Progenitor cell of endocrine pancreas (in vitro differentiated cells): ENCODE results near the gene SURF6. TPM values are rescaled to one million over a fixed set of nuclear protein-coding genes. Genes with fewer than 3 reads are reported as not detected.

Experiments used
- DNase-seq: peaks from one replicate; pipeline ENCODE4 v3.0.0; 2021; ENCODE audit warnings: low spot score; ENCODE audit not compliant: unreplicated experiment
- H3K27ac Mint-ChIP-seq: 2 replicates; pipeline ENCODE4 v1.8.0; 2021; ENCODE audit warnings: mild to moderate bottlenecking, moderate library complexity, mixed read lengths
- H3K27me3 Mint-ChIP-seq: 2 replicates; pipeline ENCODE4 v1.8.0; 2021; ENCODE audit warnings: mixed read lengths
- H3K36me3 Mint-ChIP-seq: 2 replicates; pipeline ENCODE4 v1.8.0; 2022; ENCODE audit warnings: mixed read lengths; ENCODE audit not compliant: insufficient read depth
- H3K4me1 Mint-ChIP-seq: 2 replicates; pipeline ENCODE4 v1.8.0; 2021; ENCODE audit warnings: low read depth, mixed read lengths
- H3K4me3 Mint-ChIP-seq: 2 replicates; pipeline ENCODE4 v1.8.0; 2021; ENCODE audit warnings: low read depth, mild to moderate bottlenecking, moderate library complexity, mixed read lengths
- H3K9me3 Mint-ChIP-seq: 2 replicates; pipeline ENCODE4 v1.8.0; 2021; ENCODE audit warnings: low read depth, mixed read lengths
- CTCF ChIP-seq: fragments of 200-600 bp; sonication (generic); IDR thresholded peaks from one replicate; pipeline ENCODE4 v1.5.0; 2021; ENCODE audit warnings: antibody characterized with exemption, mild to moderate bottlenecking; ENCODE audit not compliant: unreplicated experiment
- total RNA-seq: library from RNA; stranded (reverse); gene quantifications from 2 replicates; pipeline ENCODE4 v1.2.1, GENCODE V29; 2021

The SURF6 gene
- total RNA-seq, 1 donor from 2014 or later, result 23.1 TPM

- Mint-ChIP-seq H3K27ac (no peak overlapping the region), H3K9me3 (no peaks in the 10 kb centered on the region), H3K4me3 (peak overlapping the region; percentile 21), H3K4me1 (peaks cover 9% of the 10 kb centered on the region), H3K27me3 (no peaks in the 10 kb centered on the region), H3K36me3 (peaks cover 17% of the 10 kb centered on the region)
- no peak for DNase-seq
- peak; percentile 44 for TF ChIP-seq CTCF
Measured at GRCh38 chr9:133359399-133360175, 23.6 kb upstream of the SURF6 start.

GRCh38 chr9:133357656-133358055 lies 21.7 kb upstream of the SURF6 start:
- H3K27ac Mint-ChIP-seq, result no peak overlapping the region
- no peak for DNase-seq
- no peaks in the 10 kb centered on the region for H3K27me3 Mint-ChIP-seq
- peaks cover 11% of the 10 kb centered on the region for H3K36me3 Mint-ChIP-seq
- H3K9me3 Mint-ChIP-seq, result no peaks in the 10 kb centered on the region
- peak overlapping the region; percentile 74 for H3K4me3 Mint-ChIP-seq
- TF ChIP-seq CTCF, result no peak
- H3K4me1 Mint-ChIP-seq, result peaks cover 8% of the 10 kb centered on the region

GRCh38 chr9:133356391-133357091 lies 20.6 kb upstream of the SURF6 start, which contains the start of the genes SURF1 and SURF2:
TSS of gene SURF1 (minus strand) at chr9:133356487. CDS start at chr9:133356453, 34 bp downstream.
TSS of gene SURF2 (plus strand) at chr9:133356550. CDS start at chr9:133356593, 43 bp downstream.
- H3K36me3 Mint-ChIP-seq, result peaks cover 12% of the 10 kb centered on the region

GRCh38 chr9:133355881-133356357 lies 19.9 kb upstream of the SURF6 start:
- no peak for DNase-seq
- Mint-ChIP-seq H3K27me3 (no peaks in the 10 kb centered on the region), H3K36me3 (peaks cover 12% of the 10 kb centered on the region), H3K9me3 (no peaks in the 10 kb centered on the region), H3K27ac (peak overlapping the region; percentile 95), H3K4me1 (peaks cover 8% of the 10 kb centered on the region), H3K4me3 (peak overlapping the region; percentile 89)
- TF ChIP-seq CTCF, result peak; percentile 9

More at GRCh38 chr9:133356391-133357091, 20.6 kb upstream of the SURF6 start, which contains the start of the genes SURF1 and SURF2:
- Mint-ChIP-seq H3K27me3 (no peaks in the 10 kb centered on the region), H3K4me3 (peak within 1 kb of the TSS; percentile 89), H3K9me3 (no peaks in the 10 kb centered on the region), H3K27ac (peak within 1 kb of the TSS; percentile 95), H3K4me1 (peaks cover 8% of the 10 kb centered on the region)
- peak; percentile 79 for DNase-seq
- peak; percentile 29 for TF ChIP-seq CTCF

- Mint-ChIP-seq H3K36me3 (peaks cover 14% of the 10 kb centered on the region), H3K9me3 (no peaks in the 10 kb centered on the region), H3K4me1 (peaks cover 10% of the 10 kb centered on the region), H3K27me3 (no peaks in the 10 kb centered on the region), H3K27ac (peak overlapping the region; percentile 56), H3K4me3 (peak overlapping the region; percentile 89)
- DNase-seq, result no peak
- TF ChIP-seq CTCF, result no peak
Measured at GRCh38 chr9:133354766-133355165, 18.8 kb upstream of the SURF6 start.
